Measurements from ENCODE around the gene NCLN.

DNA sequence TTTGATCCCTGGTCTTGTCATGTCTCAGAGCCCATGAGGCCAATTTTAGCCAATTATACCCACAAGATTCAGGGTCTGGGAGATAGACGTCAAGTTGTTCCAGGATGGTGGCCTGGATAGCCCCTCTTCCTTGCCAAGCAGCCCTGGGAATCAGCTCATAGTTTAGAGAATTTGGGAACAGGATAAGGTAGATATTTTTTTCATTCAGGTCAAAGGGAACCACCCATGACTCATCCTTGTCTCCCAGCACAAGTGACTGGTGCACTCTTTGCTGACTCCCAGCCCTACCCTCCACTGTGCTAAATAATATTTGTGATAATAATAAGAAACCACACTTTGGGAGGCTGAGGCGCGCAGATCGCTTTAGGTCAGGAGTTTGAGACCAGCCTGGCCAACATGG lies 24.3 kb upstream of the NCLN start:
- TF ChIP-seq, protein P1, sequence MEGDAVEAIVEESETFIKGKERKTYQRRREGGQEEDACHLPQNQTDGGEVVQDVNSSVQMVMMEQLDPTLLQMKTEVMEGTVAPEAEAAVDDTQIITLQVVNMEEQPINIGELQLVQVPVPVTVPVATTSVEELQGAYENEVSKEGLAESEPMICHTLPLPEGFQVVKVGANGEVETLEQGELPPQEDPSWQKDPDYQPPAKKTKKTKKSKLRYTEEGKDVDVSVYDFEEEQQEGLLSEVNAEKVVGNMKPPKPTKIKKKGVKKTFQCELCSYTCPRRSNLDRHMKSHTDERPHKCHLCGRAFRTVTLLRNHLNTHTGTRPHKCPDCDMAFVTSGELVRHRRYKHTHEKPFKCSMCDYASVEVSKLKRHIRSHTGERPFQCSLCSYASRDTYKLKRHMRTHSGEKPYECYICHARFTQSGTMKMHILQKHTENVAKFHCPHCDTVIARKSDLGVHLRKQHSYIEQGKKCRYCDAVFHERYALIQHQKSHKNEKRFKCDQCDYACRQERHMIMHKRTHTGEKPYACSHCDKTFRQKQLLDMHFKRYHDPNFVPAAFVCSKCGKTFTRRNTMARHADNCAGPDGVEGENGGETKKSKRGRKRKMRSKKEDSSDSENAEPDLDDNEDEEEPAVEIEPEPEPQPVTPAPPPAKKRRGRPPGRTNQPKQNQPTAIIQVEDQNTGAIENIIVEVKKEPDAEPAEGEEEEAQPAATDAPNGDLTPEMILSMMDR (IDR thresholded peaks at IDR 0.05), result no peak
- TF ChIP-seq POLR2A (IDR thresholded peaks at IDR 0.05), result no peak
